ENCODE results near the gene GNGT2. TPM values are rescaled to one million over a fixed set of nuclear protein-coding genes. Genes with fewer than 3 reads are reported as not detected.
"Not testable (repeated sequence)": the region's sequence is repeated elsewhere in the genome, so short reads cannot be mapped to it uniquely, and the experiment has no call there.

GNGT2 gene
- total RNA-seq, 1 donor from 2014 or later: 24.4 TPM

DNA sequence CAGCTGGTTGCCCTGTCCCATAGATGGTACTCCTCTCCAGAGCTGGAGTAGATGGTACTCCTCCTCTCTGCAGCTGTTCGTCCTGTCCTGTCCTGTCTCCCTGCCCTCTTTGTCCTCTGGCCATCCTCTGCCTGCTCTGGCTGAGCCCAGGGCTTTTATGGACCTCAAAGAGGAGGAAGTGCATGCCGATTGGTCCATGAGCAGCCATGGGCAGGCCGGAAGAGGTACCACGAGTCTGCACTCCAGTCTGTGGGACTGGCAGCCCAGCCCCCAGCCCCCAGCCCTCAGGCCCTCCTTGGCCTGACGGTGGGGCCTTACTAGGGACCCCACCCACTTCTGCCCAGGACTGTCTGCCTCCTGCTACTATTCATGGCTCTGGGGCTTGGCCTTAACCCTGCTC lies 27.0 kb downstream of the GNGT2 start:
- intact Hi-C loops (cut with micrococcal nuclease): no loop called here

DNA sequence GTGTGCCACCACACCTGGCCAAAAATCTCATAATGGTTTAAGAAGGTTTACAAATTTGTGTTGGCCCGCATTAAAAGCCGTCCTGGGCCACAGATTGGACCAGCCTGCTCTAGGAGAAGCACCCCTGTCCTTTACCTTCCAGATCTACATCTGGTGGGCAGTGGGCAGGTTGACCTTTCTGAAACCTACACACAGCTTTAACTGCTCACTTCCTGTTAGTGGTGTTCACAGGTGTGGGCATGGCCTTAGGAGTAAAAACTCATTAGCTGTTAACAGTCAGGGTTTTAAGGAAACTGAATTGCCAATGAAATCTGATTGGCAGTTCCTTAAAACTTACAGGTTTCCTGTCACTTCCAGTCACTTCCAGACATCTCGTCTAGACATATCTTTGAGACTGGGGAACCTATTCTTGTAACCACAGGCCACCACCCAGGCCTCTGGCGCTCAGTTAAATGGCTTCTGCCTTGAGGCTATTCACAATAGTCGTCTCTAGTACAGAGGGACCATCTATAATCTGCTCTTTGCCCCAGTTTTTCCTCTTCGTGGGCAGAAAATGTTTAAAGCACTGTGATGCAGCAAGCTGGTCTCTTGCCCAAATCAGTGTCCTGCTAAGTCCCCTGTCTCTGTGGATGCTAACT lies 29.3 kb downstream of the GNGT2 start:
- intact Hi-C loops (cut with micrococcal nuclease): loop anchor here (1.0 to 2.0 kb wide), 5 partner anchors 11 to 214 kb away; no protein-coding TSS in a partner anchor

DNA sequence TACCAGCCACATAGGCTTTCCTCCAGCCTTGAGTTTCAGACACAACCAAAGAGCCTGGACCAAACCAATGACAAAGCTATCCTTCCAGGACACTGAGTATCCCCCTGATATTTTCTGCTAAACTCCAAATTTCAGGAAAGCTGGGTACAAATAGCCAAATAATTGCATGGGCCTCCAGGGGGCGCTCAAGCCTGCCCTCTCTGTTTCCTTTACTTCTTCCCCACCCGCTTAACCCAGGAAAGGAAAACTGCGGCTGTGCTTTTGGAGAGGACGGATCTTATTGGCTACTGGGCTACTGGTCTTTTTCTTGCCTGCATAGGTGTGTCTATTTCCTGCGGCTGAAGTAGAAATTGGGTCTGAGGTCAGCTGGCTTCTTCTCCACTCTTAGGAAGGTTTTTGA lies 30.1 kb downstream of the GNGT2 start:
- intact Hi-C loops (cut with micrococcal nuclease): loop anchor here (1.0 to 2.0 kb wide), 5 partner anchors 12 to 214 kb away; no protein-coding TSS in a partner anchor

DNA sequence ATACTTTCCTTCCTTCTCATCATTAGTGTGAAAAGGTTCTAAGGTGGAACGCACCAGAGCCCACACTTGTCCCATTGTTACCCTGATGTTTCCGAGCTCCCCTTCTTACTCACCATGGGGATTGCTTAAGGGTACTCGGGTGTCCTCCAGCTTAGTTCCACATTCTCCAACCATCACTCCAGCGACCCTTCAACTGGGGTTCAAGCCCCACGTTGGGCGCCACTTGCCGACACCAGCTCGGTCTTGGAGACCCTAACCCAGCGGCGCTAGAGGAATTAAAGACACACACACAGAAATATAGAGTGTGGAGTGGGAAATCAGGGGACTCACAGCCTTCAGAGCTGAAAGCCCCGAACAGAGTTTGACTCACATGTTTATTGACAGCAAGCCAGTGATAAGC lies 34.4 kb downstream of the GNGT2 start:
- intact Hi-C loops (cut with micrococcal nuclease): not testable (repeated sequence)

DNA sequence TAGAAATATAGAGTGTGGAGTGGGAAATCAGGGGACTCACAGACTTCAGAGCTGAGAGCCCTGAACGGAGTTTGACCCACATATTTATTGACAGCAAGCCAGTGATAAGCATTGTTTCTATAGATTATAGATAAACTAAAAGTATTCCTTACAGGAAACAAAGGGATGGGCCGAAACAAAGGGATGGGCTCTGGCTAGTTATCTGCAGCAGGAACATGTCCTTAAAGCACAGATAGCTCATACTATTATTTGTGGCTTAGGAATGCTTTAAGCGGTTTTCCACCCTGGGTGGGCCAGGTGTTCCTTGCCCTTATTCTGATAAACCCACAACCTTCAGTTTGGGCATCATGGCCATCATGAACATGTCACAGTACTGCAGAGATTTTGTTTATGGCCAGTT lies 39.7 kb downstream of the GNGT2 start:
- intact Hi-C loops (cut with micrococcal nuclease): not testable (repeated sequence)

DNA sequence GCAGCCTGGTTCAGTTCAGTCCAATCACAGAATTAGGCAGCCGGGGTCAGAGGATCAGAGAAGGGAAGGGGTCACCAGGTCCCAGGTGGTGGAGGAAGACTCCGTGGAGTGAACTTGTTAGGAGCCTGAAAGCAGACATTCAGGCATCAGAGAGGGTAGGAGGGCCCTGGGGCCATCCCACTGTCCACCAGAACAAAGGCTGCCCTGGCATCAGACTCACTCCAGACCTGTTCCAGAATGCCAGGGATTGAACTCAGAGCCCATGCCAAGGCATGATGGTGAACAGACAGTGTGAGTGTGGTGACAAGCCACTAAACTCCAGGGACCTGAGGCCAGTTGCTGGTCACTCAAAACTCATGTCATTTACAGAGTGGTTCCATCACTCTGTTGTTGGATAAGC lies 40.2 kb downstream of the GNGT2 start:
- intact Hi-C loops (cut with micrococcal nuclease): no loop called here

DNA sequence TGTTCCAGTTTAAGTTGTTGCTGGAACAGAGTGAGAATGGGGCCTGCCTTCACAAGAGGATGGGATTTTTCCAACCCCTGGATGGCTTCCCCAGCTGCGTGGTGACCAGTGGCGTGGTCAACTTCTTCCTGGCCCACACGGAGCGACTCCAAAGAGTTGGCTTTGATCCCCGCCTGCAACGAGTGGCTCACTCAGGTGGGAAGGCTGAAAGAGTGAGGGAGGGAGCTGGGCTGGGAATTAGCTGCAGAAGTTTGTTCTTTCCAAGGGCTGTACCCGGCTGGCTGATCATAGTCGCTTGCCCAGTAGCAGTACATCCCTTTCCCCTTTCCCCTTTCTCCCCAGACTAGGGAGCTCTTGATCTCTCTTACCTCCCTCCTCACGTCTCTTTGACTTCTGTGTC lies 41.7 kb downstream of the GNGT2 start:
- intact Hi-C loops (cut with micrococcal nuclease): no loop called here

DNA sequence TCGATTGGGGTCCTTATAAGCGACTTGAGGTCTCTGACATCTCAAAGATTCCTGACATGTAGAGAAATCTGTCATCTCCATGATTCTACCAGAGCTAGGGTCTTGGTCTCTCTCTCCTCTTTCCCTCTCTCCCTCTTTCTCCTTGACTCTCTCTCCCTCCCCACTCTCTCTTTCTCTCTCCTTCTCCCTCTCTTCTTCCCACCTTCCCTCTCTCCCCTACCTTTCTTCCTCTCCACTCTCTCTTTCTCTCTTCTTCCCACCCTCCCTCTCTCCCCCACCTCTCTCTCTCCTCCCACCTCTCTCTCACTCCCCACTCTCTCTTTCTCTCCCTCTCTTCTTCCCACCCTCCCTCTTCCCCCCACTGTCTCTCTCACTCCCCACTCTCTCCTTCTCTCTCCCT lies 45.2 kb downstream of the GNGT2 start:
- intact Hi-C loops (cut with micrococcal nuclease): no loop called here

DNA sequence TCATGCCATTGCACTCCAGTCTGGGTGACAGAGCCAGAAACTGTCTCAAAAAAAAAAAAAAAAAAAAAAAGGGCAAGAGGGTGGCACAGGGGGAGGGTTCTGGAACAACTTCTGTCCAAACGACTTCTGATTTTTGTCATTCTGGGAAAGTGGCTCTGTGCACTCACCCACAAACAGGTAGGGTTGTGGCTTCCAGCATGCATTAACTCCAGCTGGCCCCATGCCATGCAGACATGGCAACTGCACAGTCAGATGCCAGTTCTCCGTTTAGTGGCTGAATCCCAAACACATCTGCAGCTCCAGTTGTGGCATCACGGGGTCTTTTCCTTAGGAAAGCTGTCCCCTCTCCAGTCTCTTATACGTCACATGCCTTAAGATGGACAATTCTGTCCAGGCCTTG lies 47.5 kb downstream of the GNGT2 start:
- intact Hi-C loops (cut with micrococcal nuclease): no loop called here

DNA sequence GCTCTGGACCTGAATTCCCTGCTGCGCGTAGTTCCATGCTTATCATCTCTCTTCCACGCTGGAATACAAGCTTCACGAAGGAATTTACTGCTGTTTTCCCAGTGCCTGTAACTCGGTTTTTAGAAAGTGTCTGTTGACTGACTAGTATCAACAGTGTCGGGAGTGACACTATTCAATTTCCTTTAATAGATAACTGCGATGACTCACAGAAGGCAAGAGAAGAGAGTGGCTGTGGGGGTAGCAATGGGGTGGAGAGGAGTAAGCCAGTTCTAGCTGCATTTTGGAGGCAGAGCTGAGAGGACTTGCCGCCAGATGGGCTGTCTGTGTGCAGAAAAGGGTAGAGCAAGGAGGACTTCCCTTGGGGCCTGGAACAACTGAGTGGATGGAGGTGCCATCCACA lies 52.6 kb downstream of the GNGT2 start:
- intact Hi-C loops (cut with micrococcal nuclease): no loop called here

DNA sequence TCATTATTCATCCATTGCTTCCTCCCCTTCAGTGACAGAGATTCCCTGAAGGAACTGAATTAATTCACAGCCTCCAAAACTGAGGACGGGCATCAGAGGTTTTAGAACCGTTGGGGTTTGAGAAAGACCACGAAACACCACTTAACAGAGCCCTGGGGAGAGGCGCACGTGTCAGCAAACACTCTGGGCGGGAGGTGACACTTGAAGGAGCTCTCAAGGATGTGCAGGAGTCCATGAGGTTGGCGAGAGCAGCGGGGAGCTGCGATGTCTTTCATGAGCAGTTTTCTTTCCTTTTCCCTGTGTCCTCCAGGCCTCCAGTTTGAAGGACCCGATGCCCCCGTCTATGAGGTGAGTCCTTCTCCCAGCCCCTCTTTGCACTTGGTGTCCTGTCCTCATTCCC lies 54.1 kb downstream of the GNGT2 start:
- intact Hi-C loops (cut with micrococcal nuclease): no loop called here

Other genes starting within 250 kb of the GNGT2 start
- gene GIP, start 242.0 kb downstream of the GNGT2 start, total RNA-seq: not detected in 2 replicates
- 0.02 and 0.10 TPM in 2 replicates for gene IGF2BP1, start 213.2 kb downstream of the GNGT2 start, total RNA-seq
- 0.05 and 0.07 TPM in 2 replicates for gene B4GALNT2, start 77.8 kb downstream of the GNGT2 start, total RNA-seq
- gene ABI3, start 133 bp upstream of the GNGT2 start, total RNA-seq: 73.2 and 77.2 TPM in 2 replicates
- gene PHOSPHO1, start 20.2 kb upstream of the GNGT2 start, total RNA-seq: not detected in 2 replicates
- gene ZNF652, start 151.7 kb upstream of the GNGT2 start, total RNA-seq: 35.5 and 37.4 TPM in 2 replicates
- 190 and 197 TPM in 2 replicates for gene PHB1, start 204.3 kb upstream of the GNGT2 start, total RNA-seq

All from T-helper 1 cell treated with Interleukin-12 subunit alpha and Interleukin-12 subunit beta and Interleukin-4 antibody, amounts not matched to agents 30 ng/mL and 1 ng/mL, for 36 hours (primary cell).